ENCODE measurements around the gene CHD2.
A peak's percentile ranks its signal among the peaks of the same experiment; 100 is the strongest.
"Not testable (repeated sequence)": the region's sequence is repeated elsewhere in the genome, so short reads cannot be mapped to it uniquely, and the experiment has no call there.

The CHD2 gene

DNA sequence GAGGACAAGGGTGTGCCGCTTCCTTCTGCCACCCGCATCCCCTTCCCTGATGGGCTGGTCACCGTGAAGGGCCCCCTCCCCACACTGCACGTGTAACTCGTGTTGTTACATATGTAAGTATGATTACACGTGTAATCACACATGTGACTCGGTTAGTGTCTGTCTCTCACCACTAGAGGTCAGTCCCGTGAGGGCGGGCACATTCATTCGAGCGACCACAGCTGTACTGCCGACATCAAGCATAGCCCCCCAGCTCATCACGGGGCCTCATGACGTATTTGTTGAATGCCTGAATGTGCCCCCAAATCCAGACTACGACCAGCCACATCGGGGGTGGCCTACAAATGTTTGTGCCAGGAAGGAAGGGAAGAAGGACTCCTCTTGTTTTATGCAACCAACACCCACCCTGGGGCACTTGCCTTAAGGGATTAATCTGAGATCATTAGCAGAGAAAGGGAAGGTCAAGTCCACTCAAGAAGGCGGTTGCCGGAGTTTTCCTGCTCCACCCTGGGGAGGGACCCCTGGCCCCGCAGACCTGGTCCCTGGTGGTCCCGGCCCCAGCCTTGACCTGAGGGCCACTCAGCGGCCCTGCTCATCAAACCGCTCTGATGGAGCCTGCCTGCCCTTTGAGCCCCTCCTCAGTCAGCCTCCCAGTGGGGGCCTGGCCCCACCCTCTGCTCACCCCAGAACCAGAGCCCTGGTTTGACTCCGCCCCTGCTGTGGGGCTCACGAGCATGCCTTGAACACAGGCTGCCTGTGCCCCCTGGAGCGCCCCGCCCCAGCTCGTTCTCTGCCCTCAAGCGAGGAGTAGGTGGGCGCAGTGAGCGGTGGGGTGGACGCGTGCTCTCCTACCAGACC, 136.1 kb downstream of the CHD2 start:
- DNase-seq (ENCODE audit: low spot score), result peak; percentile 55

DNA sequence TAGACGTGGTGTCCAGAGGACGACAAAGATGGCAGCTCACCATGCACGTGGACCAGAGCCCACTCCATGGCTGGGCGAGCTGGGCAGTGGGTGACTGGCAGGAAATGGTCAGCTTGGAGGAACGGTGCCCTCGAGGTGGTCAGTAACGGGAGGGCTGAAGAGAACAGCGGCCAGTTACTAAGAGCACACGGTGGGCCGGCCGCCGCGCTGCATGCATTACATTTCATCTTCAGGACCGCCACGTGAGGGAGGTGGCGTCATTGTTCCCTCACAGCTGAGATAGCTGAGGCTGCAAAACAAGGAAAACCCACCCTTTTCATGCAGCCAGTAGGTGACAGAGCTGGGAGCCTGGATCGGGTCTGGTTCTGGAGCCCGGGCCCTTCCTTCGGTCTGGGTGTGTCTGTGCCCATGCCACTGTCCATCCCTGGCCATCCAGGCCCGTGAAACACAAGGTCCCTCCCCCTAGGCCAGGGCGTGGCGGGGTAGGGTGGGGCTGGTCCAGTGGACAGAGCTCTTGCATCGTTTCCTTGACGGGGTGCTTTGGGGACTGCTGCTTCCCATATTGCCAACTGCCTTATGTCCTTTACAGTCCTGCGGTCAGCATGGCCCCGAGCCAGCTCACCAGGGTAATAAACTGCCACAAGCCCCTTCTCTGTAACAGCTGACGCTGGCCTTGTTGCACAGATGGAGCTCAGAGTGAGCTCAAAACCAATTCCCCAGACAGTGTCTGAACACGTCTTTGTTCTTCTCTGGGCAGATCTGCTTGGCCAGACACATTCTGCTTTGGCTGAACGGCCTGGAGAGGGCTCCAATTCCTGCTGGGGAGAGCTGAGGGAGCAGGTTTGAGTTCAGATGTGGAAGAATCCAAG, 137.1 kb downstream of the CHD2 start:
- no peak for DNase-seq (ENCODE audit: low spot score)

DNA sequence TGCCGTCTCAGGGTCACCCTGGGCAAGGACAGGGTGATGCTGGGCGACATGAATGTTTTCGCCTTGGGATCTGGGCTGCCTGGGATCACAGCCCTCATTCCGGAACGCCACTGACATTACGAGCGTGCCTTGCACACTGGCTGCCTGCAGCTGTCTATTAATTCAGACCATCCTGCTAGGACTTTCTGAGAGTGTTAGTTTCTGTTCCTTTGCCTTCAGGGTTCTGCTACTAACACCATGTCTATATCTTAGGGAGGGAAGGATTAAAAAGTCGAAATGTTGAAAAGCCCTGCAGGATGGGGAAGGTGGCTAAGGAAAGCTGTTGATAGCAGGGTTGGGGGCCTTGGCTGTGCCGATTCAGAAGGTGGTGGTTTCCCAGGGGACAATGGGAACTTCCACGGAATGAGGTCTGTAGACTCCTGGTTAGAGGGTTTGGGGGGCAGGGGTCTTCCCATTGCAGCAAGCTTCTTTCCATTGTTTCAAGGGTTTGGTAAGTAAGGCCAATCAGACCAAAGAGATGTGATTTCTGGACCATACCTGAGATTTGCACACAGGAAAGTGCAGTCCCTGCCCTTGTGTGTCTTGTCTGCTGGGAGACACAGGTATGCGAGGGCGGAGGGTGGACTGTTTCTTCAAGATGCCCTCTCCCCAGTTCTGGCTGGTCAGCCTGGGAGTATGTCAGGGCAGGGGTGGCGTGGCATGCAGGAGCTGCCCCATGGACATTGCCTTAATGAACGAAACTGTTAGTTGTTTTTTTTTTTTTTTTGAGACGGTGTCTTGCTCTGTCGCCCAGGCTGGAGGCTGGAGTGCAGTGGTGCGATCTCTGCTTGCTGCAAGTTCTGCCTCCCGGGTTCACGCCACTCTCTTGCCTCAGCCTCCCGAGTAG, 137.9 kb downstream of the CHD2 start:
- no peak for DNase-seq (ENCODE audit: low spot score)

DNA sequence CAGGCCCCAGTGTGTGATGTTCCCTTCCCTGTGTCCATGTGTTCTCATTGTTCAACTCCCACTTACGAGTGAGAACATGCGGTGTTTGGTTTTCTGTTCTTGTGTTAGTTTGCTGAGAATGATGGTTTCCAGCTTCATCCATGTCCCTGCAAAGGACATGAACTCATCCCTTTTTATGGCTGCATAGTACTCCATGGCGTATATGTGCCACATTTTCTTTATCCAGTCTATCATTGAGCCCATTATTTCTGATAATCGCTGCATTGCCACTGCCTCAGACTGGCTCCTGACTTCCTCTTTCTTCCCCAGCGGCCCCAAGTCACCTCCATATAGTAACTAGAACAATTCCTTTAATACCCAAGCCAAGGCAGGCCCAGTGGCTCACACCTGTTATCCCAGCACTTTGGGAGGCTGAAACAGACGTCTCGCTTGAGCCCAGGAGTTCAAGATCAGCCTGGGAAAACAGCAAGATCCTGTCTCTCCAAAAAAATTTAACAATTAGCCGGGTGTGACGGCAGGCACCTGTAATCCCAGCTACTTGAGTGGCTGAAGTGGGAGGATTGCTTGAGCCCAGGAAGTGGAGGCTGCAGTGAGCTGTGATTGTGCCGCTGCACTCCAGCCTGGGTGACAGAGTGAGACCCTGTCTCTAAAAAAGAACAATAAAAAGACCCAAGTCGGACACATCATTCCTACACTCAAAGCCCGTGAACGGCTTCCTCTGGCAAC, 139.6 kb downstream of the CHD2 start:
- DNase-seq (ENCODE audit: low spot score), result not testable (repeated sequence)

DNA sequence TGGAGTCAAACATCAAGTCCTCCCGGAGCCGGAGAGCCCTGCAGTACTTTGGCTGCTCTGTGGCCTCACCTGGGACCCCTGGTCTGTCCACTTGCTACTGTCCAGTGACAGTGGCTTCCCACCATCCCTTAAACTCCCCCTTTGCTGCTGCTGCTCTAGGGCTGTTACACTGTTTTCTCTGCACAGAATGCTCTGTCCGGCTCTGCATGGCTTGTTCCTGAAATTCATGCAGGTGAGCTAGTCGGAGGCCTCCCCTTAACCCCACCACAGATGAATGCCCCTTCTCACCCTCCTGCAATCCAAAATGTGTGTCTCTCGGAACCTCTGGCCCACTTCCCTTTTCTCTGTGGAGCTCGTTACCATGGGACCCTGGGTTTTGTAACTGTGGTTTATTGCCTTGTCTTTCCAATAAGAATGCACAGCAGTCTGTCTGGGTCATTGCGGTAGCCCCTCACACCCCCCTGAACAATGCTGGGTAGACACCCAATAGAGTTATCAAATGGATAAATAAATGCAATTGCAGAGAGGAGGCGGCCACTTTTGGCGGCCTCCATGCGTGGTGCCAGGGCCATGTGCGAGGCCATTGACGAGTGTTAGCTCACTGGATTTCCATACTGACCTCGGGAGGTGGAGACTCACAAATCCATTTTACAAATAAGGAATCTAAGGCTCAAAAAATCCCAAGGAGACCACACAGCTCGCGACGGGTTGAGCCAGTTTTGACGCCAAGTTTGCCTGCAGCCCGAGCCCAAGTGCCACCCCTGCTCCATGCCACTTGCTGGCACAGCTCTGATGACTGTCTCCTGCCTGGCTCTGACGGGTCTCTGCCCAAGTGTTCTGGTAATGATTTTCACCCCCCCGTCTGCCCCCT, 140.4 kb downstream of the CHD2 start:
- no peak for DNase-seq (ENCODE audit: low spot score)

DNA sequence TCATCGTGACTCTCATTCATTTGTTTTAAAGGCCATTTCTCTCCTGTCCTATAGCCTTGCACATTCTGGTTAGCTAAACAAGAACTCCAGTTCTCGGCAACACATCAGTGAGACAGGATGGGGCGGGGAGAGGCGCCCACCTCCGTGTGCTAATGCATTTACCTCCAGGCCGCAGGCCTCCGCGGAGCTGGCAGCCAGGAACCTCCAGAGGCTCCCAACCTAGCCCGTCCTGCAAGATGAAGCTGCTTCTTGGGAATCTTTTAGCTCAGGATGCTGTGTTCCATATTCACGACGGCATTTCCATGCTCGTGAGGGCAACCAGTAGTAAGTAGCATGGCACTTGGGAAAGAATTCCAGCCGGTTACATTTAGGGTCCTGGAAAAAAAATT, 141.0 kb downstream of the CHD2 start:
- DNase-seq (ENCODE audit: low spot score), result no peak

DNA sequence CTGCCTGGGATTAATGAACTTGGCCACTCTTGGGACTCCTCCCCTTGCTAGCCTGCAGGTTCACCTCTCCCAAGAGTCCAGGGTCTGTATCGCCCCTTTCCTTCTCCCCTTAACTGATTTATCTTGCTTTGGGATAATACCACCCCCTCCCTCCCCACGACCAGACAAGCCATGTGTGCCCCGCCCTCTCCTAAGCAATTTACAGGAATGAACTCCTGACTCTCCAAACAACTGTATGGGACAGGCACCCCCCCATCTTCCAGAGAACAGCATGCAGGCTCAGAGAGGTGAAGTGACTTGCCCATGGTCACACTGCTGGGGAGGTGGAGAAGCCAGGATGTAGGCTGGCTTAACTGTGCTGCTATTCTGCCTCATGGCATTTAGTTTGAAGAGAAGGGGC, 142.1 kb downstream of the CHD2 start:
- DNase-seq (ENCODE audit: low spot score), result no peak

DNA sequence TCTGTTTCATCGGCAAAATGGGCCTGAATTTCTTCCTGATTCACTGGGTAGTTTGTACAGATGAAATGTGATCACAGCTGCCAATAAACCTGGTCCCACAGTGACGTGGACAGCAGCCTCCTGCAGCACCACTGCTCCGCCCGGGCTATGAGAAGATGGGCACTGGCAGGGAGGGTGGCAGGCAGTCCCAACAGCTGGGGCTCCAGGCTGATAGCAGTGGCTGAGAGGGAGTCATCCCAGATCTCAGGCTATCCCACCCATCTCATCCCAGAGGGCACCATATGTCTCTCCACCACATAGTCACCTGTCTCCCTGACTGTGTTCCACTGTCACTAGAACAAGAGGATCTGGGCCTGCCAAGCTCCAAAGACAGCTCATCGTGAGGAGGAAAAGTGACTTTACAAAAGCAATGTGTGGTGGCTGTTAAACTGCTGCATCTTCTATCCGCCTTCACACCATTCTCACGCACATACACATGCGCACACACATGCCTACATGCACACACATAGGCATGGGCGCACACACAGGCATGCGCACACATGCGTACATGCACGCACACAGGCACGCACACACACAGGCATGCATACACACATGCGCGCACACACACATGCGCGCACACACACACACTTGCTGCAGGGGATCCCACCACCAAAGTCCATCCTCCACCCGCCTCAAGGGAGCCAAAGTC, 142.7 kb downstream of the CHD2 start:
- no peak for DNase-seq (ENCODE audit: low spot score)

DNA sequence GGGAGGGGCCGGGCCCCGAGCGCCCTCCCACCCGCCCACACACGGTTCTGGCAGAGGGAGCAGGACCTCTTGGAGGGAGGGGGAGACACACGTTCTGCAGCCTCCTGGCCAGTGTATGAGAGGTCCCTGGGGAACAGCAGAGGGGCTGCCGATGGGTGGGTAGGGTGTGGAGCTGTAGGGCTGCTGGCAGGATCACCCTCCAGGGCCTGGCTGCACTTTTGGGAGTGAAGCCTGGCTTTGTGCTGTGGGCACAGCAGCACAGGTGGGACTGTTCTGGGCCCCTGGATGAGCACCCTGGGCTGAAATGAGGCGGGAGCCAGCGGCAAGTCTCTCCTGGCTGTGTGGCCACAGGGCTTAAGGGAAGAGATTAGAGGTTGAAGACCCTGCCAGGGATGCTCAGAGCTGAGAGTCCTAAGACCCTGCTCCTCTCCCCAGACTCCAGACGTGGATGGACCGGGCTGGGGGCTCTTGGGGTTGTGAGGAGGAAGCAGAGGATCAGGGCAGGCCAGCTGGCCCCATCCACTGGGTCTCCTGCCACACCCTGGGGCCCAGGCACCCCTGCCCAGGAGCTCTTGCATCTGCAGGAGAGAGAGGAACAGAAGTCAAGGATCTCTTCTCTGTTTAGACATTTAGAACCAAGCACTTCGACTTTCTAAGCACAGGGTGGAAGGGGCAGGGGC, 143.6 kb downstream of the CHD2 start:
- DNase-seq (ENCODE audit: low spot score), result no peak

DNA sequence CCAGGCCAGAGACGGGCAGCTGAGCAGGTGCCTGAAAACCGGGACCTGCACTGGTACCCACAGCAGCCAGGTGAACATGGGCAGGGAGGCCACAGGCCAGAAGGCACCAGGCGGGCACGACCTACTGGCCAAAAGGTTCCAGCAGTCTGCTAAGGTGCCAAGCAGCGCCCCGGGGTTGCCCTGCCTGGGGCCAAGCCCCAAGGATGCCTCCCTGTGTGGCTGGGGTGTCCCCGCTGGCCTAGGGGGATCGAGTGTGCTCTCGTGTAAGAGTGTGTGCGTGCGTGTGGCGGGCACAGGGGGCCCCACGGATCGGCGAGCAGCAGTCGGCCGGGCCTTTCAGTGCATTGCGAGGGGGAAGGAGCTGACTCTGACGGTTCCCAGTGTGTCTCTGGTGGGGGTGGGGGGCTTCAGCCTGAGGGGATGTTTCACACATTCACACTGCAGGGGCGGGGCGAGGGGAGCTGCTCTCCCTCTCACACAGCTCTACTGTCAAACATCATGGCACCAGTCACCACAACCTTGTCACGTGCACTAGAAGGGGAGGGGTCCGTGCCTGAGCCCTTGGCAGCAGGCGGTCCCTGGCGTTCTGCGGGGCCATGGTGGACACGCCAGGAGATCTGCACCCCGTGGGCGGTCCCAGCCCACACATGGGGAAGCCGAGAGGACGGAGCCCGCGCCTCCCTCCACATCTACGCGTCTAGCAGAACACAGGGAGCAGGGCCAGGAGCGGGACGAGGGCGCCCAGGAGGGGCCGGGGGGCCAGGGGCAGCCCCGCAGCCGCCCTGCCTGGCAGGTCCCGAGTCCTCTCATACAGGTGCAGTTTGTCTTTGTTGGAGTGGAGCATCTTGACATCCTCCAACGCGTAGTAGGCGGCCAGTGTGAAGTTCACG, 144.4 kb downstream of the CHD2 start:
- DNase-seq (ENCODE audit: low spot score), result no peak

DNA sequence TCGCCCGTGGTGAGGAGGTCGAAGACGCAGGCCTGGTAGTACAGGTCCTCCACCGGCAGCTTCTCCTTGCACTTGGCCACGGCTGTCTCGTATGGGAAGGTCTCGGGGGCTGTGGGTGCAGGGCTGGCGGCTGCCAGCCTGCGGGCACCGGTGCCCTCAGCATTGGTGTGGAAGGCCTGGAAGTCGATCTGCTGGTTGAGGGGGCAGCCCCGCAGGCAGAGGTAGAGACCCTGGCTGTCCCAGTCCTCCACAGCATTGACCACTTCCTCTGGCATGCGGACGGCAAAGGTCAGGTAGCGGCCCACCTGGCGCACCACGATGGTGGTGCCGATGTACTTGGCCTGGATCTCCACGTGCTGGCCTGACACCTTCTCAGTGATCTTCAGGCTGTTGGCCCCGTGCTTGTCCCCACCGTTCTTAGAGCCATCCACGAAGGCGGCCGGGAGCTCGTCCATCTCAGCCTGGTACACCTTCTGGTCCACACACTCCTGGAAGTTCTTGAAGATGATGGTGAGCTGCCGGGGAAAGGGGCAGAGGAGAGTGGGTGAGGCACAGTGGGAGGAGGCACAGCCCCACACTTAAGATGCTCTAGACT, 145.2 kb downstream of the CHD2 start:
- DNase-seq (ENCODE audit: low spot score), result no peak

DNA sequence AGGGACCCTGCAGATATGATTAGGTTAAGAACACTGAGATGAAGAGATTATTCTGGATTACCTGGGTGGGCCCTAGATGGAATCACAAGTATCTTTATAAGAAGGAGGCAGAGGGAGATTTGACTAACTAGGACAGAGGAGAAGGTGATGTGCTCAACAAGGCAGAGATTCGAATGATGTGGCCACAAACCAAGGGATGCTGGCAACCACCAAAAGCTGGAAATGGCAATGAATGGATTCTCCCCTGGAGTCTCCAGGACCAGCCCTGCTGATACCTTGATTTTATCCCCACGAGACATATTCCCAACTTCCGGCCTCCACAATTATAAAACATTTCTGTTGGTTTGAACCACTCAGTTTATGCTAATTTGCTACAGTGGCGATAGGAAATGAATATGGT, 146.0 kb downstream of the CHD2 start:
- no peak for DNase-seq (ENCODE audit: low spot score)

DNA sequence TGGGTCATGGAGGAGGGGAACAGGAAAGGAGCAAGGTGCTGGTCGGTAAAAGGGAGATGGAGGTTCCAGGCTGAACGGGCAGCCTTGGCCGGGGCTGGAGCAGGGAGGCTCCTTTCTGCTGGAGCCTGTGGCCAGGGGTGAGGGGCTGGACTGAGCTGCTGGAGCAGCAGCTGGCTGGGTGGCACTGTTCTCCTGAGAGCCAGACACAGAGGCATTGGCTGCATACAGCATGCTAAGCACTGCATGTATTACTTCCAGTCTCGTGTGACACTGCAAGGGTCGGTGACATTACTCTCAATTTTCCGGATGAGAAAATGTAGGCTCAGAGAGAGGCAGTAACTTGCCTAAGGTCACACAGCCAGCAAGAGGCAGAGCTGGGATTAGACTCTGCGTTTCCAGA, 146.6 kb downstream of the CHD2 start:
- DNase-seq (ENCODE audit: low spot score), result no peak

DNA sequence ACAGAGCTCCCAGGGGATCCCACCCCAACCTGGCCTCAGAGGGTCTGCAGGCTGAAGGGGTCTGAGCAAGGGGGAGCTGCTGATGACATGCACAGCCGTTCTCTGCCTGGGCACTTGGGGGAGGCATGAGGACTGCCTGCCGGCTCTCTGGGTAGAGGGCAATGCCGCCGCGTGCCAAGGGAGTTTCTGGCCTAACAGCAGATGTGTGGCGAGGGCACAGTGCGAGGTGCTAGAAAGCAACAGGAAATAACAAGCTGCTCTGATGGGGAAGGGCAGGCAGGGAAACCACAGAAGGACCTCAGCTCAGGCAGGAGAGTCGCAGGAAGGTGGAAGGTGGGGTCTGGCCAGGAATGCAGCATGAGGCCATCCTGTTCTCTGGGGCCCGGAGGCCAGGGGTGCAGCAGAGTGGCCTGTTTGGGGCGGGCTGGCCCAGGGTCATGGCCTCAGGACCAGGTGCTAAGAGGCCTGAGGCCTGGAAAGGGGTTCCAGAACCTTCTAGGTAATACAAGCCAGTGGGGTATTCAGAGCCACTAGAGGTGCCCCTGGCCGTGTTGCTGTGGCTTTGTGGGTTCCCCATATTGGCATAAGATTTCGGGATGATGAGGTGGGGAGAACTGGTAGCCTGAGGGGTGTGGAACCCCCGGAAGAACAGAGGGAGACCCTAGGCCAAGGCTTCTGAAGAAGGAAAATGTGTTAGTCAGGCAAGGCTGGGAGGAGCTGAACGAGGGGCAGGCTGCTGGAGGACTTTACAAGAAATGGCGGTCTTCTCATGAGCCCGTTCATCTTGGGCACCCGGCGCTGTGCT, 147.7 kb downstream of the CHD2 start:
- no peak for DNase-seq (ENCODE audit: low spot score)

DNA sequence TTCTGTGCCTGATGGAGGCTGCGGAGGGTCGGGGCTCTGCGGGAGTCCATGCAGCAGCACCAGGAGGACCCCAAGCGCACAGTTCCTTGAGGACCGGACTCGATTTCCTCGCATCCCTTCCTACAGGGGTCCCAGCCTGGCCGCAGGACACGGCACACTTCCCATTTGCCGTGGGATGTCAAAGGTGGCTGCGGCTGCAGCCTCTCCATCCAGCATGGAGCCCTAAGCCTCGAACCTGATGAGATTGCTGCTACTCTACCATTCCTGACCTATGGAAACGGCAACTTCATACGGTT, 148.2 kb downstream of the CHD2 start:
- DNase-seq (ENCODE audit: low spot score), result no peak

DNA sequence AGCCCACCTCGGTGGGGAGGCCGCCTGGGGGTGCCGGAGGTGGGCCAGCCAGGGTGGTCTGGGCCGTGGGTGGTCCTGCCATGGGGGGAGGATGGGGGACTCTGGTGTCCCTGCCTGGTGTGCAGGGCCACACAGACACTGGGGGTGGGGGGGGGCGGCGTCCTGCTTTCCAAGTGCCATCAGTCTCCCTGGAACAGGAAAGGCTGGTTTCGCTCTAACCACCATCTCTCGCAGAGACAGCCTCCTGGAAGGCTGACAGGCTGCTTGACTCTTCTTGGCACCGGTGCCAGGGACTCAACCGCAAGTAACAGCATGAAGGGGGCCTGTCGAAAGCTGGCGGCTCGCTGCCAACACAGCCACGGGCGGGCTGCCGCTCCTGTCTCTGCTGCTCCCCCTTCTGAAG, 148.6 kb downstream of the CHD2 start:
- DNase-seq (ENCODE audit: low spot score), result no peak

DNA sequence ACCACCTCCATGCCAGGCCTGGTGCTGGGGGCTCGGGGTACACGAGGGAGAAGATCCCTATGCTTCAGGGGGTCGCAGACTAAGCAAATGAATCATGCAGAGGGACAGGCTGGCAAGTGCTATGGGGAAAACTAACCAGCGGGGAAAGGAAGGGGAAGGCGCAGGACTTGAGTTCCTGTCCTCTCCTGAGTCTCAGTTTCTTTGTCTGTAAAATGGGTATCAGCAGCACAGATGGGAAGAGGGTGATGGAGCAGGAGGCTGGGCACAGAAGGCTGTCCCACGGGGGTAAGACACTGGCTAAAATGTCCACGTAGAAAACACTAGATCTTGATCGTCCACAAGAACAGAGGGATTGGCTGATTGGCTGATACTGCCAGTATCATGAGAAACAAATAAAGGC, 149.1 kb downstream of the CHD2 start:
- no peak for DNase-seq (ENCODE audit: low spot score)
